ENCODE results near the gene LMBR1L. TPM values are rescaled to one million over a fixed set of nuclear protein-coding genes. Genes with fewer than 3 reads are reported as not detected.

Gene LMBR1L
- total RNA-seq, 1 experiment from 2014 or later: 55.1 TPM

DNA sequence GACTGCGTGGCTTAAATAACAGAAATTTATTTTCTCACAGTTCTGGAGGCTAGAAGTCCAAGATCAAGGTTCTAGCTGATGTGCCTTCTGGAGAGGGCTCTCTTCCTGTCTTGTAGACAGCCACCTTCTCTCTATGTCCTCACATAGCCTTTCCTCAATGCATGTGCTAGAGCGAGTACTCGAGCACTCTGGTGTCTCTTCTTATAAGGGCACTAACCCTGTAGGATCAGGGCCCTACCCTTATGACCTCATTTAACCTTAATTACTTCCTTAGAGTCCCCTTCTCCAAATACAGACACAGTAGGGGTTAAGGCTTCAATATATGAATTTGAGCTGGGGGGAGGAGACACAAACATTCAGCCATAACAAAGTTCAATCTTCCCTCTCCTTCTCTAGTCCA lies 26.2 kb downstream of the LMBR1L start:
- WGBS (ENCODE audit: extremely low coverage, insufficient read length, low lambda C conversion rate): no CpG with 5 or more reads among the region's 3 CpGs
- Histone ChIP-seq H3K9me3 (ENCODE audit: control insufficient read depth, low read depth, low read length) (no peaks in the 10 kb centered on the region), H4K91ac (ENCODE audit: insufficient read length, low read depth, low read length) (no peak overlapping the region), H4K5ac (ENCODE audit: insufficient read length, low read depth, low read length) (no peak overlapping the region), H2BK15ac (ENCODE audit: low read depth, low read length) (no peak overlapping the region), H2AK5ac (ENCODE audit: insufficient read length, low read length) (no peak overlapping the region), H3K23me2 (ENCODE audit: insufficient read length, low read depth, low read length, poor library complexity, severe bottlenecking) (peaks cover 6% of the 10 kb centered on the region), H3K79me2 (ENCODE audit: insufficient read depth, low read length) (no peaks in the 10 kb centered on the region), H2BK120ac (ENCODE audit: low read depth, low read length, poor library complexity, severe bottlenecking) (no peak overlapping the region), H3K27ac (ENCODE audit: insufficient read length, low read depth, low read length) (no peak overlapping the region), H4K20me1 (ENCODE audit: control insufficient read depth, insufficient read depth, insufficient read length) (peaks cover 5% of the 10 kb centered on the region), H2BK12ac (ENCODE audit: insufficient read length, low read depth, low read length) (no peak overlapping the region), H3K4ac (ENCODE audit: low read depth, low read length) (no peak overlapping the region), H3K14ac (ENCODE audit: insufficient read depth, low read length) (no peak overlapping the region), H3T11ph (ENCODE audit: low read length) (no peak overlapping the region), H2BK5ac (ENCODE audit: insufficient read length, low read length) (no peak overlapping the region), H2AFZ (ENCODE audit: low read length) (no peak overlapping the region), H3K79me1 (ENCODE audit: insufficient read depth, low read depth, low read length, poor library complexity, severe bottlenecking) (no peaks in the 10 kb centered on the region), H3K23ac (ENCODE audit: insufficient read length, low read depth, low read length) (no peak overlapping the region), H3K9ac (ENCODE audit: extremely low read depth, insufficient read length, low read length) (no peak overlapping the region), H3K56ac (ENCODE audit: insufficient read length, low read depth, low read length) (no peak overlapping the region), H2BK20ac (ENCODE audit: low read depth, low read length, poor library complexity, severe bottlenecking) (no peak overlapping the region), H3K4me1 (ENCODE audit: insufficient read depth, low read length) (no peaks in the 10 kb centered on the region), H3K27me3 (ENCODE audit: insufficient read depth, low read length) (peaks cover 24% of the 10 kb centered on the region), H3K4me2 (ENCODE audit: insufficient read depth, insufficient read length, low read length) (no peak overlapping the region), H3K18ac (ENCODE audit: insufficient read length, low read depth, low read length) (no peak overlapping the region), H4K8ac (replicated peaks; ENCODE audit: insufficient read length, low read depth, low read length) (no peak overlapping the region)
- Mint-ChIP-seq H3K36me3 (ENCODE audit: insufficient read depth in 1 of 3, low read depth in 3 of 3) (no peaks in the 10 kb centered on the region), H3K4me1 (peaks cover 9 to 14% of the 10 kb centered on the region in 2 experiments), H3K27ac (no peak overlapping the region), H3K9me3 (no peaks in the 10 kb centered on the region), H3K4me3 (no peak overlapping the region), H3K27me3 (ENCODE audit: low read depth) (peaks cover 77% of the 10 kb centered on the region)
- DNase-seq: no peak
- TF ChIP-seq, protein P1, sequence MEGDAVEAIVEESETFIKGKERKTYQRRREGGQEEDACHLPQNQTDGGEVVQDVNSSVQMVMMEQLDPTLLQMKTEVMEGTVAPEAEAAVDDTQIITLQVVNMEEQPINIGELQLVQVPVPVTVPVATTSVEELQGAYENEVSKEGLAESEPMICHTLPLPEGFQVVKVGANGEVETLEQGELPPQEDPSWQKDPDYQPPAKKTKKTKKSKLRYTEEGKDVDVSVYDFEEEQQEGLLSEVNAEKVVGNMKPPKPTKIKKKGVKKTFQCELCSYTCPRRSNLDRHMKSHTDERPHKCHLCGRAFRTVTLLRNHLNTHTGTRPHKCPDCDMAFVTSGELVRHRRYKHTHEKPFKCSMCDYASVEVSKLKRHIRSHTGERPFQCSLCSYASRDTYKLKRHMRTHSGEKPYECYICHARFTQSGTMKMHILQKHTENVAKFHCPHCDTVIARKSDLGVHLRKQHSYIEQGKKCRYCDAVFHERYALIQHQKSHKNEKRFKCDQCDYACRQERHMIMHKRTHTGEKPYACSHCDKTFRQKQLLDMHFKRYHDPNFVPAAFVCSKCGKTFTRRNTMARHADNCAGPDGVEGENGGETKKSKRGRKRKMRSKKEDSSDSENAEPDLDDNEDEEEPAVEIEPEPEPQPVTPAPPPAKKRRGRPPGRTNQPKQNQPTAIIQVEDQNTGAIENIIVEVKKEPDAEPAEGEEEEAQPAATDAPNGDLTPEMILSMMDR (conservative IDR thresholded peaks at IDR 0.05): no peak

Data from H9 (cell line).